GM18867 (cell line): ENCODE measurements around the gene ESX1.
"Not testable (repeated sequence)": the region's sequence is repeated elsewhere in the genome, so short reads cannot be mapped to it uniquely, and the experiment has no call there.

Experiments
- ATAC-seq: cut with Tn5 transposase; IDR thresholded peaks from one replicate; pipeline ENCODE4 v1.9.1; 2021; ENCODE audit warnings: mild to moderate bottlenecking, moderate library complexity; ENCODE audit not compliant: unreplicated experiment

Gene ESX1

DNA sequence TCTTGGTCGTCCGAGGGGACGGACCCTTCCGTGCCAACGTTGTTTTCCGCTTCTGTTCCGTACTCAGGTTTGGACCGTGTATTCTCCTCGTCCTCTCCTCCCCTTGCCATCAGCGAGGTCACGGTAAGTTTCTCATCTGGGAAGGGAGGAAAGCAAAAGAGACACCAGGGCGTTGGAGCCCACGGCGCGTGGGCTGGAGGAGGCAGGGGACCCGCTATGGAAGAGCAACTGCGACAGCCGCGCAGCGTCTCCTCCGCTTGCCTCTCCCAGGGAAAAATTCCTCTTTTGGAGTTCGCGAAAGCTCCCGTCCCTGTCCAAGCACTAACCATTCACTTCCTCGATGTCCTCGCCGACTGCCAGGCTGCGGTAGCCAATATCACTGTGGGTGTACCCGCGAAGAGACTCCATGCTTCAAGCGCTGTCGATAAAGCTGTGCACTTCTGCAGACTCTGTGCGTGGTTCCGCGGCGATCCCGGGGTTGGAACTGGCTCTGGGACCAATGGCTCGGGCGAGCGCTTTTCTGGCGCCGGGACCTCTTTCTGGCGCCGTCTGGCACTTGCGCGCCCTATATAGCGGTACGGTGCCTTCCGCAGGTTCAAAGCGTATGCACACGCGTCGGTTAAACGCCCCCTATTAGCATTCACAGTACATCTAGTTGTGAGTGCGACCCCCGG is at the start of gene ESX1:
TSS of gene ESX1 (minus strand) at position 492 of the 674 bp plus-strand sequence. CDS start at position 408, 84 bp downstream.
- no peak for ATAC-seq

DNA sequence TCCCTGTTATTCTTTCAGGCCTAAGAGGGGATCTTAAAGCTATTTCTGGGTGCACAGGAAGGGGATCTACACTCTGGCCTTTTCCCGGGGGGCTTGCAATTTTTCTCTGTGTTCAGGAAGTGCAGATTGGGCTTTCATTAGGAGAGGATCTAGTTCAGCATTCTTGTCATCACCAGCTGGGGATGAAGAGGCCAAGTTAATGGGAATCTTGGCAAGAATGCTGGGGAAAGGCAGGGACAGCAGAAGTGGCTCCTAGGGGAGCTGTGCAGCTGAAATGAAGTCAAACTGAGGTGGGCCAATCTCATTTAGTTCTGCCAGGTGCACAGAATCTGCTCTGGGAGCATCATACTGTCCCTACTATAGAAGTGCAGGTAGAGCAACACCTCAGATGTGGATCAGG is 40.9 kb upstream of the ESX1 start:
- no peak for ATAC-seq

DNA sequence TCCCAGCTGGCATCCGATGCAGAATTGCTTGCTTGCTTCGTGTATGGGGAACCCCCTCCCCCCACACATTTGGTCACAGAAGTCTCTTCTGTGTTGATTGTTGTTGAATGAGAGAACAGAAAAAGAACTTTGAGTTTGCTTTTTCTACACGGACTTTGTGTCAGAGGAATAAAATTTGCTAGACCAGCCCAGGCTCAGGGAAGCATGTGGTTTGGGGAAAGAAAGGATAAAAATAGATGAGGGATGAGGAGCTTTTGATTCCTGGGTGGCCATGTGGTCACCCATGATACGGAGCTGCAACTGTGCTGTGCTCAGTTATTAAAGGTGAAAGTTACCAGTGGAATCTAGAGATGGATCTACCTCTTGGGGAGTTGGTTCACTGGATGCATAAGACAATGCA is 34.2 kb upstream of the ESX1 start:
- no peak for ATAC-seq

DNA sequence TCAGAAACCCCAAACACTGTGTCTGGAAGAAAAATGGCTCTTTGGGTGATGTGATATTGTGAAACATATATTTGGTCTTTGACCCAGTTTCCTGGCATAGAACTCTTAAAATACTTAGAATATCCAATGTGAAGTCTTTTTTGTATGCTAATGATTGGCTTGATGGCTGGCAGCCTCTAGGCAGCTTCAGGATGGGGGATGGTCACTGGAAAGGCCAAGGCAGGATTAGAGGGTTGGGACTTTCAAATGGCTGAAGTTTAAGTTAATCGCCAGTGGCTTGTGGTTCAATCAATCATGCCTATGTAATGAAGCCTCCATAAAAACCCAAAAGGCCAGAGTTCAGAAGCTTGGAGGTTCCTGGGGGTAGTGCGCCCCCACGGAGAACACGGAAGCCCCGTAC is 33.5 kb upstream of the ESX1 start:
- no peak for ATAC-seq

DNA sequence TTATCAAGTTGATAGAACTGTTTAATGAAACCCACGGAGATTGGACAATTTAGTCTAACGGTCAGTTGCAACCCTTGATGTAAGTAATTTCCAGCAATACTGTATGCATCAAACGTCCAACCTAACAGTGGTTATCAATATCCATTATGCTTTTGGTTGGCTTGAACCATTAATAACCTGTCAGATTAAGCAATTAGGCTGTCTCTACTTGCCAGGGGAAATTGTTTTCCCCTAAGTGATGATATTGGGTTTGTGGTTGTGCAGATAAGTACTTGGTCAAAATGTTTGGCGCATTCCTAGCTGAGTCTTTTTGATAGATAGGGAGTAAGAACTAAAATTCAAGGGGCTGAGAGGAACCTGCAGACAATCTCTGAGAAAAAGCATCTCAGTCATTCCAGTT is 30.5 kb upstream of the ESX1 start:
- ATAC-seq: no peak

DNA sequence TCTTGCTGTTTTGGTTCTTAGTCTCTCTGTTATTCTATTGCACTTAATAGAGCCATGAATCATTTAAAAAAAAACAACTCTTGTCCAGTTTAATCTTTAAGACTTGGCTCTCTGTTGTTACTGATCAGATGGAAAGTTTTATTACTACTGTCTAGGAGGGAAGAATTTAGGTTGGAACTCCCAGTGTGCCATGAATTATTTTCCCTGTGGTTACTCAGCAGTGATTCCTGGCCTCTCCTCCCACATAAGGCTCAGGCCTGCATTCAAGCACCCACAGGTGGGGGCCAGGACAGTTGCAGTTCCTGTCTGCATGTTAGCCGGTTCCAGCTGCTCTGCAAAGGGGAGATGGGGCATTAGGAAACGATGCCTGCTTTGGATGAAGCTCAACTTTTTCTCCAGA is 29.8 kb upstream of the ESX1 start:
- no peak for ATAC-seq

DNA sequence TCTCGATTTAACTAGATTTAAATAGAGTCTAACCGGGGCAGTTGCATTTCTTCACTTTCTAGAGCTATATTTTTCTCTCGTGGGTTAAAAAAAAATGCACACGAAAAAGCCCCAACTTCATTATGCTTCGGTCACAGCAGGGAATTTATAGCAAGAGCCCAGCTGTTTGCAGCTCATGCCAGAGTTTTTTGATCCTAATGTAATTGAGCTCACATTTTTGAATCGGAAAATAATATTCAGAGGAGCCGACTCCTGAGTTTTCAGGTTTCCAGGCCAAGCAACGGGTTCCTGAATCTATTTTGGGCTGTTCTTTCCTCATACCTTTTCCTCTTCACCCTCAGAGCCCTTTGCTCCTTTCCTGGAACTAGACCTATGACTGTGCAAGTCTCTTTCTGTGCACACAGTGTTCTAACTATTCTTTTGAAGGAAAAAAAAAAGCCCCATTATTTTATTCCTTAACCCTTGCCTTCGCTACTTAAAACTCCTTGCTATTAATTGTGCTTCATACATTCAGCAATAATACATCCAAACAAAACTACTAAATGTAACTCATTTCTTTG is 27.5 kb upstream of the ESX1 start:
- ATAC-seq: no peak

DNA sequence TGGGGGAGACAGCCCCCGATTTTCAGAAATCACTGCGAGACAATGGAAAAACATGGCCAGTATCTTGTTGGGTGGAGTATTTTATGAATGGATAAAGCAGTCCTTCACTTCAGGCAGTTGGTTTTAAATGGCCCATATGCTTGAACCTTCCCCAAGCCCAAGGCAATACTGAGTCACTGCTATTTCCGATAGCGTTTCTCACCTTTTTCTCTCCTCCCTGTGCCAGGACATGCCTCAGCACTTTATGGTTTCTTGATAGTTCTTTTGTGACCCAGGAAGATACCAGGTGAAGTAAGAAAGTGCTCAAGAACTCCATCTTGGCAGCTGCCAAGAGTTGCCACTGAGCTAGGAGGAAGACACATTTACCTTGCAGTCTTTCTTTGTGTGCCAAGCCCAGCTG is 26.8 kb upstream of the ESX1 start:
- ATAC-seq: no peak

DNA sequence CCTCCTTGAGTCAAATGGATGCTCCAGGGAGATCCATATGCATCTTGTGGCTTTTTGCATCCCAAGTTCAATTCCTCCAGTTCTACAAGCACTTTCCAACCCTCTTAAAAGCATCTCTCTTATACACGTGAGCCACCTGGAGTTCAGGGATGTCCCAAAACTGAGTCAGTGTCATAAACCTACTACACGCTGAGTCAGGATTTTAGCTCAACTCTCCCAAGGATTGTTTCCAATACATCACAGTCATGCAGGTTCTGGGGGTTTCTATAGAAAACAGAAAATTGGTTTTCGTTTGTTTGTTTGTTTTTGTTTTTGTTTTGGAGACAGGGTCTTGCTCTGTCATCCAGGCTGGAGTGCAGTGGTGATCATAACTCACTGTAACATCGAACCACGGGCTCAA is 25.9 kb upstream of the ESX1 start:
- ATAC-seq: no peak

DNA sequence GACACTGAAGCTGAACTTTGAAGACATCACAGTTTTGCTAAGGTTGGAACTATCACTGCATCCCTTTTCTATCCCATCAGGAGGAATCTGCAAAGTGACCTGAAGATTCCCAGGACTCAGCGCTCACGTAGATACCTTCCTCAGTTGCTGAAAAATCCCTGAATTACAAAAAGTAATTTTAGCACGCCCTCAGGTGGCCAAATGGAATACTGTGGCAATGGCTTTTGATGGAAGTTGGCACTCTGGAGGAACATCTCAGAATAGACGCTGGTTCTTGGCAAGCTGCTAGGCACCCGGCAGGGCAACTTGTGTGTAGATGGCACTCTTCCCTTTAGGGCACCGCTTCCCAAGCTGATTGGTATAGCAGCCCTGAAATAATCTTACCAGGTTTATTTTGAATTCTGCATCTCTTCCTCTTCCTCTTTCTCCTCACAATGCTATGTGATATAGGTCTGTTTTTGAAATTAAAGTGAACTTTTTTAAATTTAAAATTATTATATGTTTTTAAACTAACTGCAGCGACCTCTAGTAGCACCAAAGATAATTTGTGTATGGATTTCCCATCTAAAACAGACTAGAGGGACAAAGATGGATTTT is 16.3 kb upstream of the ESX1 start:
- no peak for ATAC-seq

DNA sequence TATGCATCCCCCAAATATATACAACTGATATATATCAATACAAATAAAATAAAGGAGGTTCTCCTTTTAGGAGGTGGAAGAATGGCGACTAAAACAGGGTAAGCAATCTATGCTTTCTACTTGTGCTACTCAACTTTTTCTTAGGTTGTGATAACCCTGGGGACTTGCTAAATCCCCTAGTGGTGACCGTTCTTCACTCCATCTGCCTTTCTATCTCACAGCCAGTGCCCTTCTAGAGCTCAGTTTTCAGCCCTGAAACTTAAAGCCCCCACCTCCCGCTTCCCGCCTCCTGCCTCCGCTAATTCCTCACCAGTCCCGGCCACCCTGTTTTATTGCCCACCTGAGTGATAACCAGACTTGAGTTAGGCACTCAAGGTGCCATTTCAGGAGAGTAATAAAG is 15.5 kb upstream of the ESX1 start:
- no peak for ATAC-seq

DNA sequence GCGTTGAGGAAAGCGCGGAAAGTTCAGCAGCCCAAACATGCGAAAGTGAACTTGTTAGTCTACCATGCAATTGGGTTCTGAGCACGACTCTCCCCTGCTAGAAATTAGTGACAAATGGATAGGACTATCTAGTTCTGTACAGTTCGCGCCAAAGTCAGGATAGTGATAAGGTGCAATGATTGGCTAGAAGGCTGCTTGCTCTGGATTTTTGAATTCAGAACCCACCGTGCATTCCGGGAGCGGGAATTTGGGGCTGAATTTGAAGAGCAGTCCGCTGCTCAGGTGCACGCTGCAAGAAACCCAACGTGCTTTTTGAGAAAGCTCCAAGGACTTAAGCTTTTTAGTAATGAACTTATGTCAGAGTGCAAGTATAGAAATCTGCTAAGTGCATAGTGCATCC is 732 bp upstream of the ESX1 start:
- ATAC-seq: no peak

DNA sequence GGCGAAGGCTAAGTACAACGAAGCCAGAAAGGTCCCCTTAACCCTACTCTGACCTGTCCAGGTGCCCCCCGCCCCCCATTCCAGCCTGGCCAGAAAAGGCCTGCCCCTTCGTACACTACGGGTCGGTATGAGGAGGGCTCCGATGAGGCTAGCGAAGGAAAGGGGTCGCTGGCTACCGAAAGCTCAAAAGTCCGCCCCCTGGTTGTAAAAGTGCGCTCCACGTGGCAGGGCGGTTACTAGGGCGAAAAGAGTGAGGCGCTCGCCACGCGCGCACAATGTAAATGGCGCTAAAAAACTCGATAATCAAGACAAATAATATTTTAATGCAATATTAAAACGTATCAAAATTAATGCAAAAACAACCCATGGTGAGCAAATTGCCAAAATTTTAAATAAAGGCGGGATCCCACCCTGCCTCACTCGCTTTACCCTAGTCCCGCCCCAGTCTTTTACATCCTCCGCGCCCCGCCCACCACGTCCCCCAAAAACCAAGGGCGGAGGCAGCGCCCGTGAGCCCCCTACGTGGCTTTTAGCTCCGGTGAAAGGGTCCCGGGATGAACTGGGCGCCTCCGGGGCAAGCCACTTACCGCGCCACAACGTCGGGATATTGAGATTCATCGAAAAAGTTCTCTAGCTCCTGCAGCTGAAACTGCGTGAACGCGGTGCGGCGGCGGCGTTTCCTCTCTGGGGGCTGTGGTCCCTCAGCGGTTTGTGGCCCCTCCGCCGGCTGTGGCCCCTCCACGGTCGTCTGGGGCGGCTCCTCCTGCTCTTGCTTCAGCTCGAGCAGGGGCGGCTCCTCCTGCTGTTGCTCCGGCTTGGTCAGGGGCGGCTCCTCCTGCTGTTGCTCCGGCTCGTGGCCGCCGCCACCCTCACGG is 929 bp downstream of the ESX1 start:
- no peak for ATAC-seq

DNA sequence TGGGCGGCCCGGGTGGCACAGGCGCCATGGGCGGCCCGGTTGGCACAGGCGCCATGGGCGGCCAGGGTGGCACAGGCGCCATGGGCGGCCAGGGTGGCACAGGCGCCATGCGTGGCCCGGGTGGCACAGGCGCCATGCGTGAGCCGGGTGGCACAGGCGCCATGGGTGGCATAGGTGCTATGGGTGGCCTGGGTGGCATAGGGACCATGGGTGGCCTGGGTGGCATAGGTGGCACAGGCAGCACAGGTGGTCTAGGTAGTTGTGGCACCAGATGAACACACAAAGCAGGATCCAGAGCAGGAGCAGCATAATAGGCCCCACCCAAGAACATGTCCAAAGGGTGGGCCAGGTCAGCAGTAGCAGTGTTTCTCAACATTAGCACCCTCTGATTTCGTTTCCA is 4.3 kb downstream of the ESX1 start:
- ATAC-seq: no peak

DNA sequence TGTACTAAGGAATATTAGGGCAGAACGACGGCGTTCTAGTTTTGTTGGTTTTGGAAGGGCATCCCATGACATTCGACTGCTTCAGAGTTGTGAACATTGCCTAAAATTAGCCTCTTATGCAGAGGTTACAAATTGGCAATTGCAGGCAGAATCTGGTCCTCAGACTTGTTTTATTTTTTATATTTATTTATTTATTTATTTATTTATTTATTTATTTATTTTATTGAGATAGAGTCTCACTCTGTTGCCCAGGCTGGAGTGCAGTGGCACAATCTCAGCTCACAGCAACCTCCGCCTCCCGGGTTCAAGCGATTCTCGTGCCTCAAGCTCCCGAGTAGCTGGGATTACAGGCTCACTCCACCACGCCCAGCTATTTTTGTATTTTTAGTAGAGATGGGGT is 24.7 kb downstream of the ESX1 start:
- not testable (repeated sequence) for ATAC-seq

DNA sequence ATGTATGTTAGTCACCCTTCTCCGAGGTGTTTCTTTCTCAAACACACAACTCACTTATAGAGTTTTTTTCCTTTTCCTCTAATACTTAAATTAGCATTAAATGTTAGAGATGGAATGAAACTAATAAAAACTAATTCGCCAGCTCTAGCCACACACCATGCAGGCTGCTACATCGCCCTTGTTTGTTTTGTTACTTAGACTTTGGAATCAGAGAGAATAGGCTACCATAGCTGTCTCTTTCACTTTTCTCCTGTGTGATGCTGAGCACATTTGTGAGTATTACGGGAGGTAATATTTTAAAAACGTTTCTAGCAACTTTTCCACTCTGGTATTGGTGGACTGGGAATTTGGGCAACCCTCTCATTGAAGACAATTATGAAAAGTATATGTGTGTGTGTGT is 43.5 kb downstream of the ESX1 start:
- ATAC-seq: no peak

DNA sequence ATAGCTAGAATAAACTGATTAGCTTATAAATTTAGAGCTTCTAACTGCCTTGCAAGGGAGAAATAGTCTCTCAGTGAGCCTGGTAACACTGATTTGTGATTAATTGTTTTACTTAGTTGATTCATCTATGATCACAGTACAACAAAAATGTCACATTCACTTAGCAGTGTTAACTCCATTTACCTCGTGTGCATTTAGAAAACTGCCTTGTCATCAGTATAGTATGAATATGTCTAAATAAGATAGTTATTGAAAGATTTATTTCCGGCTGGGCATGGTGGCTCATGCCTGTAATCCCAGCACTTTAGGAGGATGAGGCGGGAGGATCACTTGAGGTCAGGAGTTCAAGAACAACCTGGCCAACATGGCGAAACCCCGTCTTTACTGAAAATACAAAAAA is 49.2 kb downstream of the ESX1 start:
- ATAC-seq: no peak
